HEK293 (cell line): Measurements from ENCODE around the gene ACSS1.

ENCODE experiments used
- CTCF ChIA-PET: fragments of 350-600 bp; formaldehyde crosslinking; extraction: SDS; loops from one replicate; lab custom pipeline; 2021; ENCODE audit warnings: antibody characterized with exemption; lab: Yijun Ruan, JAX
- POLR2A ChIA-PET: fragments of 300-600 bp; formaldehyde crosslinking; extraction: SDS; loops from one replicate; lab custom pipeline; 2020; ENCODE audit warnings: antibody characterized with exemption, inconsistent platforms; lab: Yijun Ruan, JAX
- H3K27ac ChIP-seq: fragments of 200-500 bp; sonication (Bioruptor generic); 2 replicates; pipeline ENCODE4 v1.5.1; 2014; ENCODE audit warnings: low read depth, low read length, control low read depth, inconsistent platforms; ENCODE audit errors: extremely low read depth
- H3K36me3 ChIP-seq, 2 experiments: fragments of 200-500 bp in 1 of 2; sonication (Bioruptor generic) in 1 of 2; 1 replicate in 1 of 2; 2 replicates in 1 of 2; pipeline ENCODE4 v1.5.1; 2014 to 2017; ENCODE audit warnings: inconsistent platforms in 2 of 2, low read length in 2 of 2; ENCODE audit not compliant: control insufficient read depth in 2 of 2, insufficient read depth in 1 of 2
- H3K4me1 ChIP-seq: fragments of 200-500 bp; sonication (Bioruptor generic); 2 replicates; pipeline ENCODE4 v1.5.1; 2014; ENCODE audit warnings: mild to moderate bottlenecking, low read length, inconsistent platforms; ENCODE audit not compliant: control insufficient read depth, insufficient read depth
- H3K4me3 ChIP-seq: 2 replicates; pipeline ENCODE4 v1.5.1; 2011; ENCODE audit warnings: low read depth, mild to moderate bottlenecking, control low read depth, low read length, moderate library complexity
- H3K9me3 ChIP-seq: fragments of 200-500 bp; sonication (Bioruptor generic); 2 replicates; pipeline ENCODE4 v1.5.1; 2014; ENCODE audit warnings: low read depth, low read length, inconsistent platforms; ENCODE audit not compliant: control insufficient read depth, insufficient read depth
- PRDM2 ChIP-seq: fragments of 450-650 bp; formaldehyde crosslinking; IDR thresholded peaks from 2 replicates; pipeline ENCODE4 v1.5.1; 2016; ENCODE audit warnings: missing biosample characterization, missing genetic modification characterization, borderline replicate concordance
- SCRT2 ChIP-seq: fragments of 450-650 bp; formaldehyde crosslinking; IDR thresholded peaks from 2 replicates; pipeline ENCODE4 v1.5.1; 2016; ENCODE audit warnings: missing biosample characterization, missing genetic modification characterization
- ZBTB26 ChIP-seq: fragments of 450-650 bp; formaldehyde crosslinking; optimal IDR thresholded peaks from 2 replicates; pipeline ENCODE3; 2016; ENCODE audit warnings: missing biosample characterization, mild to moderate bottlenecking, missing genetic modification characterization
- ZBTB8A ChIP-seq: fragments of 450-650 bp; formaldehyde crosslinking; IDR thresholded peaks from 2 replicates; pipeline ENCODE4 v1.5.1; 2016; ENCODE audit warnings: missing biosample characterization, missing genetic modification characterization
- ZNF157 ChIP-seq: fragments of 450-650 bp; formaldehyde crosslinking; IDR thresholded peaks from 2 replicates; pipeline ENCODE4 v1.5.1; 2016; ENCODE audit warnings: missing biosample characterization, missing genetic modification characterization
- ZNF350 ChIP-seq: fragments of 450-650 bp; formaldehyde crosslinking; IDR thresholded peaks from 2 replicates; pipeline ENCODE4 v1.5.0; 2017; ENCODE audit warnings: missing biosample characterization, mild to moderate bottlenecking, missing genetic modification characterization
- ZNF416 ChIP-seq: fragments of 450-650 bp; formaldehyde crosslinking; IDR thresholded peaks from 2 replicates; pipeline ENCODE4 v1.5.1; 2016; ENCODE audit warnings: missing biosample characterization, missing genetic modification characterization
- ZNF501 ChIP-seq: fragments of 450-650 bp; formaldehyde crosslinking; IDR thresholded peaks from 2 replicates; pipeline ENCODE4 v1.5.1; 2016; ENCODE audit warnings: missing biosample characterization, missing genetic modification characterization
- ZNF571 ChIP-seq: fragments of 450-650 bp; formaldehyde crosslinking; IDR thresholded peaks from 2 replicates; pipeline ENCODE4 v1.5.0; 2017; ENCODE audit warnings: missing biosample characterization, missing genetic modification characterization
- TF ChIP-seq, protein P1 (sequence below): fragments of 450-650 bp; formaldehyde crosslinking; IDR thresholded peaks from 2 replicates; pipeline ENCODE4 v1.5.1; 2016; ENCODE audit warnings: missing biosample characterization, missing genetic modification characterization
- TF ChIP-seq, protein P2 (sequence below): fragments of 450-650 bp; formaldehyde crosslinking; IDR thresholded peaks from 2 replicates; pipeline ENCODE4 v1.5.1; 2016; ENCODE audit warnings: missing biosample characterization, missing genetic modification characterization

Gene ACSS1

GRCh38 chr20:25054995-25055629 is 2.8 kb downstream of the ACSS1 start:
- TF ChIP-seq, protein P1, sequence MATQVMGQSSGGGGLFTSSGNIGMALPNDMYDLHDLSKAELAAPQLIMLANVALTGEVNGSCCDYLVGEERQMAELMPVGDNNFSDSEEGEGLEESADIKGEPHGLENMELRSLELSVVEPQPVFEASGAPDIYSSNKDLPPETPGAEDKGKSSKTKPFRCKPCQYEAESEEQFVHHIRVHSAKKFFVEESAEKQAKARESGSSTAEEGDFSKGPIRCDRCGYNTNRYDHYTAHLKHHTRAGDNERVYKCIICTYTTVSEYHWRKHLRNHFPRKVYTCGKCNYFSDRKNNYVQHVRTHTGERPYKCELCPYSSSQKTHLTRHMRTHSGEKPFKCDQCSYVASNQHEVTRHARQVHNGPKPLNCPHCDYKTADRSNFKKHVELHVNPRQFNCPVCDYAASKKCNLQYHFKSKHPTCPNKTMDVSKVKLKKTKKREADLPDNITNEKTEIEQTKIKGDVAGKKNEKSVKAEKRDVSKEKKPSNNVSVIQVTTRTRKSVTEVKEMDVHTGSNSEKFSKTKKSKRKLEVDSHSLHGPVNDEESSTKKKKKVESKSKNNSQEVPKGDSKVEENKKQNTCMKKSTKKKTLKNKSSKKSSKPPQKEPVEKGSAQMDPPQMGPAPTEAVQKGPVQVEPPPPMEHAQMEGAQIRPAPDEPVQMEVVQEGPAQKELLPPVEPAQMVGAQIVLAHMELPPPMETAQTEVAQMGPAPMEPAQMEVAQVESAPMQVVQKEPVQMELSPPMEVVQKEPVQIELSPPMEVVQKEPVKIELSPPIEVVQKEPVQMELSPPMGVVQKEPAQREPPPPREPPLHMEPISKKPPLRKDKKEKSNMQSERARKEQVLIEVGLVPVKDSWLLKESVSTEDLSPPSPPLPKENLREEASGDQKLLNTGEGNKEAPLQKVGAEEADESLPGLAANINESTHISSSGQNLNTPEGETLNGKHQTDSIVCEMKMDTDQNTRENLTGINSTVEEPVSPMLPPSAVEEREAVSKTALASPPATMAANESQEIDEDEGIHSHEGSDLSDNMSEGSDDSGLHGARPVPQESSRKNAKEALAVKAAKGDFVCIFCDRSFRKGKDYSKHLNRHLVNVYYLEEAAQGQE, result peak; percentile 93
- no peak for TF ChIP-seq PRDM2 (tag by site-specific recombination)
- POLR2A ChIA-PET, result no interaction called here
- no peaks in the 10 kb centered on the region for H3K9me3 ChIP-seq
- no peak overlapping the region for H3K4me3 ChIP-seq
- peaks cover 6% of the 10 kb centered on the region for H3K4me1 ChIP-seq
- CTCF ChIA-PET, result interaction anchor here (0.5 to 1.0 kb wide), 3 partner anchors 61 to 241 kb away, joined by 3 read pairs; no protein-coding TSS in a partner anchor
- H3K27ac ChIP-seq, result no peak overlapping the region
- H3K36me3 ChIP-seq, result no peaks in the 10 kb centered on the region

GRCh38 chr20:25054096-25054820 is 3.7 kb downstream of the ACSS1 start:
- Histone ChIP-seq H3K9me3 (no peaks in the 10 kb centered on the region), H3K4me3 (no peak overlapping the region), H3K36me3 (no peaks in the 10 kb centered on the region), H3K27ac (no peak overlapping the region), H3K4me1 (peaks cover 6% of the 10 kb centered on the region)
- CTCF ChIA-PET, result interaction anchor here (0.7 kb wide), 1 partner anchor 126 kb away, joined by 3 read pairs; no protein-coding TSS in a partner anchor
- POLR2A ChIA-PET, result no interaction called here
- TF ChIP-seq, protein P2, sequence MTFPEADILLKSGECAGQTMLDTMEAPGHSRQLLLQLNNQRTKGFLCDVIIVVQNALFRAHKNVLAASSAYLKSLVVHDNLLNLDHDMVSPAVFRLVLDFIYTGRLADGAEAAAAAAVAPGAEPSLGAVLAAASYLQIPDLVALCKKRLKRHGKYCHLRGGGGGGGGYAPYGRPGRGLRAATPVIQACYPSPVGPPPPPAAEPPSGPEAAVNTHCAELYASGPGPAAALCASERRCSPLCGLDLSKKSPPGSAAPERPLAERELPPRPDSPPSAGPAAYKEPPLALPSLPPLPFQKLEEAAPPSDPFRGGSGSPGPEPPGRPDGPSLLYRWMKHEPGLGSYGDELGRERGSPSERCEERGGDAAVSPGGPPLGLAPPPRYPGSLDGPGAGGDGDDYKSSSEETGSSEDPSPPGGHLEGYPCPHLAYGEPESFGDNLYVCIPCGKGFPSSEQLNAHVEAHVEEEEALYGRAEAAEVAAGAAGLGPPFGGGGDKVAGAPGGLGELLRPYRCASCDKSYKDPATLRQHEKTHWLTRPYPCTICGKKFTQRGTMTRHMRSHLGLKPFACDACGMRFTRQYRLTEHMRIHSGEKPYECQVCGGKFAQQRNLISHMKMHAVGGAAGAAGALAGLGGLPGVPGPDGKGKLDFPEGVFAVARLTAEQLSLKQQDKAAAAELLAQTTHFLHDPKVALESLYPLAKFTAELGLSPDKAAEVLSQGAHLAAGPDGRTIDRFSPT (tag by site-specific recombination), result no peak
- TF ChIP-seq ZBTB26 (no peak), ZNF501 (tag by site-specific recombination) (no peak), ZNF571 (tag by site-specific recombination) (no peak), ZNF157 (tag by site-specific recombination) (no peak), SCRT2 (tag by site-specific recombination) (no peak), ZBTB8A (no peak), ZNF350 (tag by site-specific recombination) (no peak), ZNF416 (tag by site-specific recombination) (no peak)
